GM23338 (cell line): Measurements from ENCODE around the gene CCR5.

Source experiments
- CREB1 ChIP-seq: fragments of 250-450 bp; sonication (Bioruptor Pico); IDR thresholded peaks from 2 replicates; pipeline ENCODE4 v1.5.0; 2020; ENCODE audit warnings: low read depth, mild to moderate bottlenecking, moderate library complexity
- CTCF ChIP-seq, 2 experiments: fragments of 200-600 bp in 1 of 2; sonication (generic) in 1 of 2; conservative IDR thresholded peaks; 2 replicates each; pipeline versions ENCODE4 v1.5.1 to v1.6.1; 2016 to 2017; ENCODE audit warnings: antibody characterized with exemption in 2 of 2, low read depth in 2 of 2, mild to moderate bottlenecking in 2 of 2, moderate library complexity in 1 of 2
- ETS1 ChIP-seq: IDR thresholded peaks from 2 replicates; pipeline ENCODE4 v1.6.1; 2016; ENCODE audit warnings: antibody characterized with exemption
- EZH2 ChIP-seq: fragments of 200-600 bp; sonication (generic); IDR thresholded peaks from one replicate; pipeline ENCODE4 v1.8.0; 2017; ENCODE audit warnings: antibody characterized with exemption, mild to moderate bottlenecking, low read depth; ENCODE audit not compliant: unreplicated experiment
- EZH2phosphoT487 ChIP-seq: fragments of 200-600 bp; sonication (generic); IDR thresholded peaks from one replicate; pipeline ENCODE4 v1.8.1; 2018; ENCODE audit warnings: antibody characterized with exemption; ENCODE audit not compliant: unreplicated experiment
- JUNB ChIP-seq: IDR thresholded peaks from one replicate; pipeline ENCODE4 v1.6.1; 2016; ENCODE audit warnings: antibody characterized with exemption; ENCODE audit not compliant: unreplicated experiment
- POLR2AphosphoS5 ChIP-seq: IDR thresholded peaks from 2 replicates; pipeline ENCODE4 v1.6.1; 2016; ENCODE audit warnings: antibody characterized with exemption, low read depth
- STAT1 ChIP-seq: IDR thresholded peaks from one replicate; pipeline ENCODE4 v1.6.1; 2016; ENCODE audit warnings: antibody characterized with exemption; ENCODE audit not compliant: unreplicated experiment
- ZNF114 ChIP-seq: fragments of 250-450 bp; sonication (Bioruptor Pico); IDR thresholded peaks from 2 replicates; pipeline ENCODE4 v1.5.0; 2020; ENCODE audit warnings: mild to moderate bottlenecking, moderate library complexity
- ZNF331 ChIP-seq: fragments of 250-450 bp; sonication (Bioruptor Pico); IDR thresholded peaks from 2 replicates; pipeline ENCODE4 v1.5.0; 2020; ENCODE audit warnings: low read depth, mild to moderate bottlenecking, moderate library complexity
- ZNF462 ChIP-seq: fragments of 250-450 bp; sonication (Bioruptor Pico); IDR thresholded peaks from 2 replicates; pipeline ENCODE4 v1.5.0; 2020; ENCODE audit warnings: mild to moderate bottlenecking, moderate library complexity
- TF ChIP-seq, protein P1 (sequence below): IDR thresholded peaks from one replicate; pipeline ENCODE4 v1.6.1; 2018; ENCODE audit warnings: antibody characterized with exemption; ENCODE audit not compliant: unreplicated experiment

DNA sequence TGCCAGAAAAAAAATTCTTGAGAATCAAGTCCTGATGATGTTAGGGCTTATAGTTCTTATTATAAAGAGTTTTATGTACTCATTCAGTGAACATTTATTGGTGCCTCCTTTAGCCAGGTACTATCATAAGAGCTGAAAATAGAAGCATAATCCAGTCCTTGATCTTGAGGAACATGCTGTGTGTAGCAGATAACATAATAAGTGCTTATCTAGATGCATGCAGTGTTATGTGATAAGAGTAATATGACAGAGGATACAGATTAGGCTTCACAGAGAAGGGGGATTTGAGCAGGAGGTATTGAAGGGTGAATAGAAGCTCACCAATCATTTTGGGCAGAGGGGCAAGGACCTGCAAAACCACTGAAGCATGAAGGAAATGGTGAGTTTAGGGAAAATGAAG, 15.8 kb upstream of the CCR5 start:
- TF ChIP-seq CTCF (conservative IDR thresholded peaks at IDR 0.05; ENCODE audit: low read depth in 2 of 2) (no peak), POLR2AphosphoS5 (no peak), EZH2phosphoT487 (no peak), ZNF331 (CRISPR knock-in tag) (no peak), EZH2 (no peak), STAT1 (no peak), ETS1 (no peak), CREB1 (CRISPR knock-in tag) (no peak), ZNF114 (CRISPR knock-in tag) (no peak), JUNB (no peak), ZNF462 (CRISPR knock-in tag) (no peak)
- TF ChIP-seq, protein P1, sequence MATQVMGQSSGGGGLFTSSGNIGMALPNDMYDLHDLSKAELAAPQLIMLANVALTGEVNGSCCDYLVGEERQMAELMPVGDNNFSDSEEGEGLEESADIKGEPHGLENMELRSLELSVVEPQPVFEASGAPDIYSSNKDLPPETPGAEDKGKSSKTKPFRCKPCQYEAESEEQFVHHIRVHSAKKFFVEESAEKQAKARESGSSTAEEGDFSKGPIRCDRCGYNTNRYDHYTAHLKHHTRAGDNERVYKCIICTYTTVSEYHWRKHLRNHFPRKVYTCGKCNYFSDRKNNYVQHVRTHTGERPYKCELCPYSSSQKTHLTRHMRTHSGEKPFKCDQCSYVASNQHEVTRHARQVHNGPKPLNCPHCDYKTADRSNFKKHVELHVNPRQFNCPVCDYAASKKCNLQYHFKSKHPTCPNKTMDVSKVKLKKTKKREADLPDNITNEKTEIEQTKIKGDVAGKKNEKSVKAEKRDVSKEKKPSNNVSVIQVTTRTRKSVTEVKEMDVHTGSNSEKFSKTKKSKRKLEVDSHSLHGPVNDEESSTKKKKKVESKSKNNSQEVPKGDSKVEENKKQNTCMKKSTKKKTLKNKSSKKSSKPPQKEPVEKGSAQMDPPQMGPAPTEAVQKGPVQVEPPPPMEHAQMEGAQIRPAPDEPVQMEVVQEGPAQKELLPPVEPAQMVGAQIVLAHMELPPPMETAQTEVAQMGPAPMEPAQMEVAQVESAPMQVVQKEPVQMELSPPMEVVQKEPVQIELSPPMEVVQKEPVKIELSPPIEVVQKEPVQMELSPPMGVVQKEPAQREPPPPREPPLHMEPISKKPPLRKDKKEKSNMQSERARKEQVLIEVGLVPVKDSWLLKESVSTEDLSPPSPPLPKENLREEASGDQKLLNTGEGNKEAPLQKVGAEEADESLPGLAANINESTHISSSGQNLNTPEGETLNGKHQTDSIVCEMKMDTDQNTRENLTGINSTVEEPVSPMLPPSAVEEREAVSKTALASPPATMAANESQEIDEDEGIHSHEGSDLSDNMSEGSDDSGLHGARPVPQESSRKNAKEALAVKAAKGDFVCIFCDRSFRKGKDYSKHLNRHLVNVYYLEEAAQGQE = no peak
